GM23338 (cell line): ENCODE measurements around the gene SLC35B1. TPM values are rescaled to one million over a fixed set of nuclear protein-coding genes. Genes with fewer than 3 reads are reported as not detected.

Experiments
- ATAC-seq: fragments of 200-7000 bp; cut with Tn5 transposase; 3 replicates; pipeline ENCODE4 v1.9.1; 2020
- DNase-seq: peaks from one replicate; pipeline ENCODE4 v3.0.0-alpha.2; 2015; ENCODE audit warnings: low spot score
- H2AFZ ChIP-seq: fragments of 200-600 bp; sonication (generic); 2 replicates; pipeline ENCODE4 v1.8.0; 2016; ENCODE audit warnings: antibody characterized with exemption, mild to moderate bottlenecking, moderate library complexity
- H3F3A ChIP-seq: fragments of 200-600 bp; sonication (generic); replicated peaks from 2 replicates; pipeline ENCODE4 v1.8.0; 2017; ENCODE audit warnings: antibody characterized with exemption, mixed run types, low read depth
- H3K27ac ChIP-seq: fragments of 200-600 bp; sonication (generic); 2 replicates; pipeline ENCODE4 v1.6.1; 2016; ENCODE audit warnings: low read depth
- H3K27me3 ChIP-seq: fragments of 200-600 bp; sonication (generic); 2 replicates; pipeline ENCODE4 v1.8.0; 2016; ENCODE audit warnings: mild to moderate bottlenecking, mixed run types, moderate library complexity; ENCODE audit not compliant: insufficient read depth
- H3K36me3 ChIP-seq: fragments of 200-600 bp; sonication (generic); 2 replicates; pipeline ENCODE4 v1.8.0; 2016; ENCODE audit warnings: mild to moderate bottlenecking; ENCODE audit not compliant: insufficient read depth
- H3K4me1 ChIP-seq: fragments of 200-600 bp; sonication (generic); 2 replicates; pipeline ENCODE4 v1.8.0; 2016; ENCODE audit warnings: mild to moderate bottlenecking, moderate library complexity; ENCODE audit not compliant: insufficient read depth
- H3K4me2 ChIP-seq: fragments of 200-600 bp; sonication (generic); 2 replicates; pipeline ENCODE4 v1.7.1; 2017; ENCODE audit warnings: mixed run types
- H3K4me3 ChIP-seq: fragments of 200-600 bp; sonication (generic); 2 replicates; pipeline ENCODE4 v1.6.1; 2016; ENCODE audit warnings: mixed run types
- H3K79me2 ChIP-seq: fragments of 200-600 bp; sonication (generic); replicated peaks from 2 replicates; pipeline ENCODE4 v1.8.0; 2017; ENCODE audit warnings: mild to moderate bottlenecking; ENCODE audit not compliant: insufficient read depth
- H3K9me2 ChIP-seq: fragments of 200-600 bp; sonication (generic); 2 replicates; pipeline ENCODE4 v1.8.0; 2017; ENCODE audit not compliant: insufficient read depth
- H4K20me1 ChIP-seq: fragments of 200-600 bp; sonication (generic); replicated peaks from 2 replicates; pipeline ENCODE4 v1.8.0; 2017; ENCODE audit warnings: mild to moderate bottlenecking; ENCODE audit not compliant: insufficient read depth
- H3K27ac Mint-ChIP-seq: 2 replicates; pipeline ENCODE4 v1.8.0; 2020; ENCODE audit warnings: inconsistent platforms, mild to moderate bottlenecking, moderate library complexity, mixed read lengths
- H3K27me3 Mint-ChIP-seq: 3 replicates; pipeline ENCODE4 v1.8.0; 2022; ENCODE audit warnings: low read depth, mild to moderate bottlenecking, moderate library complexity, mixed read lengths, inconsistent platforms; ENCODE audit not compliant: insufficient read depth, poor library complexity
- H3K36me3 Mint-ChIP-seq: 3 replicates; pipeline ENCODE4 v1.8.0; 2021; ENCODE audit warnings: low read depth, mild to moderate bottlenecking, inconsistent platforms, moderate library complexity, mixed read lengths
- H3K4me1 Mint-ChIP-seq: 3 replicates; pipeline ENCODE4 v1.8.0; 2020; ENCODE audit warnings: mild to moderate bottlenecking, inconsistent platforms, mixed read lengths
- H3K4me3 Mint-ChIP-seq: 3 replicates; pipeline ENCODE4 v1.8.0; 2021; ENCODE audit warnings: moderate library complexity, mild to moderate bottlenecking, inconsistent platforms, mixed read lengths
- H3K9me3 Mint-ChIP-seq: 3 replicates; pipeline ENCODE4 v1.8.0; 2020; ENCODE audit warnings: moderate library complexity, mild to moderate bottlenecking, inconsistent platforms, mixed read lengths
- CREB1 ChIP-seq: fragments of 250-450 bp; sonication (Bioruptor Pico); IDR thresholded peaks from 2 replicates; pipeline ENCODE4 v1.5.0; 2020; ENCODE audit warnings: low read depth, mild to moderate bottlenecking, moderate library complexity
- ETS1 ChIP-seq: IDR thresholded peaks from 2 replicates; pipeline ENCODE4 v1.6.1; 2016; ENCODE audit warnings: antibody characterized with exemption
- EZH2 ChIP-seq: fragments of 200-600 bp; sonication (generic); IDR thresholded peaks from one replicate; pipeline ENCODE4 v1.8.0; 2017; ENCODE audit warnings: antibody characterized with exemption, mild to moderate bottlenecking, low read depth; ENCODE audit not compliant: unreplicated experiment
- JUNB ChIP-seq: IDR thresholded peaks from one replicate; pipeline ENCODE4 v1.6.1; 2016; ENCODE audit warnings: antibody characterized with exemption; ENCODE audit not compliant: unreplicated experiment
- NANOG ChIP-seq: IDR thresholded peaks from 2 replicates; pipeline ENCODE4 v1.6.1; 2016; ENCODE audit warnings: antibody characterized with exemption, borderline replicate concordance
- POLR2AphosphoS5 ChIP-seq: IDR thresholded peaks from 2 replicates; pipeline ENCODE4 v1.6.1; 2016; ENCODE audit warnings: antibody characterized with exemption, low read depth
- ZNF331 ChIP-seq: fragments of 250-450 bp; sonication (Bioruptor Pico); IDR thresholded peaks from 2 replicates; pipeline ENCODE4 v1.5.0; 2020; ENCODE audit warnings: low read depth, mild to moderate bottlenecking, moderate library complexity
- ZNF462 ChIP-seq: fragments of 250-450 bp; sonication (Bioruptor Pico); IDR thresholded peaks from 2 replicates; pipeline ENCODE4 v1.5.0; 2020; ENCODE audit warnings: mild to moderate bottlenecking, moderate library complexity
- polyA plus RNA-seq: library from polyadenylated mRNA; unstranded; fragments of >200 nt; fragmentation: Nextera tagmentation; extraction: Ambion mirVana; gene quantifications from 2 replicates; pipeline ENCODE4 v1.2.1, GENCODE V29; 2016
- total RNA-seq: library from RNA; depleted of rRNA; stranded (reverse); fragments of >200 nt; shearing (Covaris generic); gene quantifications from 2 replicates; pipeline ENCODE4 v1.2.3, GENCODE V29; 2014

SLC35B1 gene
- total and polyA plus RNA-seq, 2 experiments from 2014 or later: 56.7 to 58.9 TPM

GRCh38 chr17:49670002-49670401, 37.8 kb downstream of the SLC35B1 start:
- Histone ChIP-seq H4K20me1 (peaks cover 17% of the 10 kb centered on the region), H3K27ac (no peak overlapping the region), H3K4me1 (no peaks in the 10 kb centered on the region), H3K79me2 (peaks cover 90% of the 10 kb centered on the region), H3K4me3 (no peak overlapping the region), H3K4me2 (no peak overlapping the region), H3K27me3 (no peaks in the 10 kb centered on the region), H2AFZ (no peak overlapping the region), H3K9me2 (no peaks in the 10 kb centered on the region), H3F3A (no peaks in the 10 kb centered on the region), H3K36me3 (no peaks in the 10 kb centered on the region; the same call in 1 of the 2 replicates)
- ATAC-seq: no peak
- DNase-seq: no peak
- 0 out of 3 replicates have a peak, but pooled peaks cover under 1% of the 10 kb centered on the region for H3K4me1 Mint-ChIP-seq
- H3K4me3 Mint-ChIP-seq: no peak overlapping the region
- H3K27ac Mint-ChIP-seq: no peak overlapping the region
- no peak for TF ChIP-seq EZH2
- no peak for TF ChIP-seq ZNF462 (CRISPR knock-in tag)
- no peak for TF ChIP-seq NANOG
- TF ChIP-seq ETS1: no peak
- TF ChIP-seq ZNF331: no peak
- no peak for TF ChIP-seq JUNB
- no peak for TF ChIP-seq POLR2AphosphoS5
- no peak for TF ChIP-seq CREB1
- H3K9me3 Mint-ChIP-seq: no peaks in the 10 kb centered on the region
- H3K36me3 Mint-ChIP-seq: peaks cover 20% of the 10 kb centered on the region
- H3K27me3 Mint-ChIP-seq: peaks cover 3% of the 10 kb centered on the region
